ENCODE data around the gene DNAJB4.

DNAJB4 gene

GRCh38 chr1:78036450-78036849 lies 31.7 kb downstream of the DNAJB4 start:
- DNase-seq (ENCODE audit: low spot score) (no peak), FAIRE-seq (no peak)

- DNase-seq (ENCODE audit: low spot score) (no peak), FAIRE-seq (no peak)
Measured at GRCh38 chr1:78038071-78038470, 33.3 kb downstream of the DNAJB4 start.

- DNase-seq (ENCODE audit: low spot score) (no peak), FAIRE-seq (no peak)
Measured at GRCh38 chr1:78038491-78038939, 33.8 kb downstream of the DNAJB4 start.

- FAIRE-seq (no peak), DNase-seq (ENCODE audit: low spot score) (no peak)
Measured at GRCh38 chr1:78040484-78041089, 35.8 kb downstream of the DNAJB4 start.

- FAIRE-seq, result no peak
Measured at GRCh38 chr1:78043436-78043835, 38.7 kb downstream of the DNAJB4 start.

GRCh38 chr1:78044796-78045562 lies 40.2 kb downstream of the DNAJB4 start:
- FAIRE-seq (no peak), DNase-seq (ENCODE audit: low spot score) (no peak)

More at GRCh38 chr1:78043436-78043835, 38.7 kb downstream of the DNAJB4 start:
- DNase-seq (ENCODE audit: low spot score), result no peak

GRCh38 chr1:78045563-78045925 lies 40.8 kb downstream of the DNAJB4 start:
- FAIRE-seq (no peak), DNase-seq (ENCODE audit: low spot score) (no peak)

GRCh38 chr1:78045926-78046778 lies 41.4 kb downstream of the DNAJB4 start, which contains the start of gene GIPC2:
Gene GIPC2 (plus strand): TSS chr1:78045966. CDS start chr1:78046095, 129 bp downstream.
- DNase-seq (ENCODE audit: low spot score) (no peak), FAIRE-seq (no peak)

- no peak for DNase-seq (ENCODE audit: low spot score)
- FAIRE-seq, result no peak
Measured at GRCh38 chr1:78047106-78047505, 42.4 kb downstream of the DNAJB4 start.

GRCh38 chr1:78047631-78048030 lies 42.9 kb downstream of the DNAJB4 start:
- DNase-seq (ENCODE audit: low spot score) (no peak), FAIRE-seq (no peak)

- no peak for DNase-seq (ENCODE audit: low spot score)
- FAIRE-seq, result no peak
Measured at GRCh38 chr1:78048446-78048845, 43.7 kb downstream of the DNAJB4 start.

GRCh38 chr1:78049396-78049795 lies 44.7 kb downstream of the DNAJB4 start:
- no peak for DNase-seq (ENCODE audit: low spot score)
- no peak for FAIRE-seq

GRCh38 chr1:78051005-78051404 lies 46.3 kb downstream of the DNAJB4 start:
- DNase-seq (ENCODE audit: low spot score), result no peak
- no peak for FAIRE-seq

GRCh38 chr1:78052685-78053405 lies 48.1 kb downstream of the DNAJB4 start:
- DNase-seq (ENCODE audit: low spot score) (no peak), FAIRE-seq (no peak)

GRCh38 chr1:78053498-78053897 lies 48.8 kb downstream of the DNAJB4 start:
- no peak for FAIRE-seq
- DNase-seq (ENCODE audit: low spot score), result no peak

GRCh38 chr1:78054559-78054958 lies 49.8 kb downstream of the DNAJB4 start:
- DNase-seq (ENCODE audit: low spot score), result no peak
- no peak for FAIRE-seq

GRCh38 chr1:78054972-78055371 lies 50.2 kb downstream of the DNAJB4 start:
- DNase-seq (ENCODE audit: low spot score) (no peak), FAIRE-seq (no peak)

GRCh38 chr1:78055565-78056132 lies 50.9 kb downstream of the DNAJB4 start:
- DNase-seq (ENCODE audit: low spot score) (no peak), FAIRE-seq (no peak)

- DNase-seq (ENCODE audit: low spot score), result no peak
- no peak for FAIRE-seq
Measured at GRCh38 chr1:78058670-78059069, 53.9 kb downstream of the DNAJB4 start.

GRCh38 chr1:78060857-78061563 lies 56.3 kb downstream of the DNAJB4 start:
- no peak for FAIRE-seq

More at GRCh38 chr1:78060857-78061563, 56.3 kb downstream of the DNAJB4 start:
- DNase-seq (ENCODE audit: low spot score), result no peak

All from RCC 7860 (cell line).